Right lobe of liver (tissue), 6 donors: ENCODE measurements around the gene KCTD10. TPM values are rescaled to one million over a fixed set of nuclear protein-coding genes. Genes with fewer than 3 reads are reported as not detected.
A peak's percentile ranks its signal among the peaks of the same experiment; 100 is the strongest.

ENCODE experiments used
- ATAC-seq, 4 donors: fragments of 200-7000 bp; cut with Tn5 transposase; one replicate each; pipeline ENCODE4 v1.9.1; 2020; ENCODE audit warnings: mild to moderate bottlenecking in 4 of 4, moderate library complexity in 4 of 4
- DNase-seq, 3 donors: peaks; one replicate each; pipeline ENCODE4 v3.0.0-alpha.2; 2020
- H3K27ac ChIP-seq, 3 donors: fragments of 200-600 bp; one replicate each; pipeline ENCODE4 v1.8.0; 2022
- H3K27me3 ChIP-seq, 2 donors: fragments of 200-600 bp; one replicate each; pipeline ENCODE4 v1.8.0; 2022
- H3K36me3 ChIP-seq, 4 donors: fragments of 200-600 bp; sonication (generic) in 1 of 4; one replicate each; pipeline versions ENCODE4 v1.5.1 to v1.8.0; 2017 to 2022; ENCODE audit warnings: control low read depth in 1 of 4
- H3K4me1 ChIP-seq, 4 donors: fragments of 200-600 bp; sonication (generic) in 1 of 4; one replicate each; pipeline versions ENCODE4 v1.5.1 to v1.8.0; 2017 to 2022; ENCODE audit warnings: control low read depth in 1 of 4
- H3K4me3 ChIP-seq, 3 donors: fragments of 200-600 bp; one replicate each; pipeline ENCODE4 v1.8.0; 2022
- H3K9me3 ChIP-seq, 4 donors: fragments of 200-600 bp; sonication (generic) in 1 of 4; one replicate each; pipeline versions ENCODE4 v1.5.1 to v1.8.0; 2017 to 2022; ENCODE audit warnings: control low read depth in 1 of 4
- POLR2A ChIP-seq: fragments of 450-650 bp; IDR thresholded peaks from one replicate; pipeline ENCODE4 v1.6.1; 2017; ENCODE audit warnings: antibody characterized with exemption, mild to moderate bottlenecking
- WGBS: methylation state at CpG from one replicate; pipeline ENCODE4 v1.1.6; 2018; ENCODE audit warnings: low coverage, low lambda C conversion rate; ENCODE audit not compliant: insufficient coverage; ENCODE audit errors: missing lambda C conversion rate; 5-methylcytosine and 5-hydroxymethylcytosine counted together
- intact Hi-C, 2 donors: fragments of 100-400 bp; cut with DNase I; formaldehyde crosslinking; loops; one replicate each; pipeline versions ENCODE4 v1.11.2 to v1.14.1; 2022
- total RNA-seq, 6 experiments: library from RNA; depleted of rRNA in 2 of 6; stranded (reverse); fragments of >200 nt in 2 of 6; fragmentation: NEBNext Ultra II Directional in 3 of 6; extraction: Animal tissue kit (Norgen Biotek cat#: 25700) in 3 of 6; gene quantifications; one replicate each; pipeline versions ENCODE4 v1.1.0 to v1.2.4, GENCODE V29; 2016 to 2023
- TF ChIP-seq, protein P1 (sequence below), 4 donors: fragments of 200-600 bp in 3 of 4; fragments of 450-650 bp in 1 of 4; IDR thresholded peaks; one replicate each; pipeline versions ENCODE4 v1.5.1 to v1.8.0; 2016 to 2022; ENCODE audit warnings: antibody characterized with exemption in 4 of 4, mild to moderate bottlenecking in 2 of 4
- donor health status: DM: no; HTN: yes; CAD: no.
- donor health status: DM: no; HTN: no; CAD: no.
- donor health status: DM: no; HTN: no; CAD: no.
- donor health status: DM: no; HTN: yes; CAD: no.
- donor health status: DM: no; HTN: yes; CAD: no.

Gene KCTD10
- total RNA-seq, 6 experiments from 2014 or later, result 5.8 to 20.2 (median 11.6) TPM

DNA sequence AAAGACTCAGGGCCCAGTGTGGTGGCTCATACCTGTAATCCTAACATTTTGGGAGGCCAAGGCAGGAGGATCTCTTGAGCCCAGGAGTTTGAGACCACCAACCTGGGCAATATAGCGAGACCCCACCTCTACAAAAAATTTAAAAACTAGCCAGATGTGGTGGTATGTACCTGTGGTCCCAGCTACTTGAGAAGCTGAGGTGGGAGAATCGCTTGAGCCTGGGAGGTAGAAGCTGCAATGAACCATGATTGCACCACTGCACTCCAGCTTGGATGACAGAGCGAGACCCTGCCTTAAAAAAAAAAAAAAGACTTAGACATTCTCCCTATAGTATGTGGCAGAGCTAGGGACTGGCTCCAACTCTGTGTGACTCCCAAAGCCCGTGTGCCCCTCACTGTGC, 3.3 kb upstream of the KCTD10 start:
- Histone ChIP-seq H3K27ac (no peak overlapping the region), H3K4me1 (peaks cover 0 to 24% (median 5%) of the 10 kb centered on the region in 4 donors), H3K36me3 (peaks cover 0 to 21% (median 10%) of the 10 kb centered on the region in 4 donors), H3K9me3 (no peaks in the 10 kb centered on the region), H3K27me3 (no peaks in the 10 kb centered on the region), H3K4me3 (no peak overlapping the region)
- 75% methylated on average over 1 of the region's 4 CpGs for WGBS
- intact Hi-C loops, result no loop called here
- ATAC-seq, result no peak
- no peak for DNase-seq
- TF ChIP-seq POLR2A, result no peak
- TF ChIP-seq, protein P1, sequence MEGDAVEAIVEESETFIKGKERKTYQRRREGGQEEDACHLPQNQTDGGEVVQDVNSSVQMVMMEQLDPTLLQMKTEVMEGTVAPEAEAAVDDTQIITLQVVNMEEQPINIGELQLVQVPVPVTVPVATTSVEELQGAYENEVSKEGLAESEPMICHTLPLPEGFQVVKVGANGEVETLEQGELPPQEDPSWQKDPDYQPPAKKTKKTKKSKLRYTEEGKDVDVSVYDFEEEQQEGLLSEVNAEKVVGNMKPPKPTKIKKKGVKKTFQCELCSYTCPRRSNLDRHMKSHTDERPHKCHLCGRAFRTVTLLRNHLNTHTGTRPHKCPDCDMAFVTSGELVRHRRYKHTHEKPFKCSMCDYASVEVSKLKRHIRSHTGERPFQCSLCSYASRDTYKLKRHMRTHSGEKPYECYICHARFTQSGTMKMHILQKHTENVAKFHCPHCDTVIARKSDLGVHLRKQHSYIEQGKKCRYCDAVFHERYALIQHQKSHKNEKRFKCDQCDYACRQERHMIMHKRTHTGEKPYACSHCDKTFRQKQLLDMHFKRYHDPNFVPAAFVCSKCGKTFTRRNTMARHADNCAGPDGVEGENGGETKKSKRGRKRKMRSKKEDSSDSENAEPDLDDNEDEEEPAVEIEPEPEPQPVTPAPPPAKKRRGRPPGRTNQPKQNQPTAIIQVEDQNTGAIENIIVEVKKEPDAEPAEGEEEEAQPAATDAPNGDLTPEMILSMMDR (IDR thresholded peaks at IDR 0.05), result no peak

DNA sequence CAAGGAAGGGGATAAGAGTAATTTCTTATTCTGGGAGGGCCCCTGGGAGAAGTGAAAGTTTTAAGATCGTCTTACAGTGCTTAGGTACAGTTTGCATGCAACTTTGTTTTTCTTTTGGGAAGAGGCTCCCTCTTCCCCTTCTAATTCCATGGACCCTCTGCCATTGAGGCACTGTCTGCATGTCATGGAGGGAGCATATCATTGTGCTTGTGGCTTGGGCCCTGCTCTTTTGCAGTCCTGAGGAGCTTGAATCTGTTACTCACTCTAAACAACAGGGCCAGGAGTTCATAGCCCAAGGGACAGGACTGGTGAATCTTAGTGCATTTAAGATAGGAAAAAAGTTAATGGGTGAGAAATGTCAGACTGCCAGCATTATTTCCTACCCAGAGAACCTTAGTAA, 2.7 kb upstream of the KCTD10 start:
- TF ChIP-seq POLR2A, result no peak
- TF ChIP-seq, protein P1 (IDR thresholded peaks at IDR 0.05), result no peak
- Histone ChIP-seq H3K27me3 (no peaks in the 10 kb centered on the region), H3K27ac (no peak overlapping the region), H3K4me1 (peaks cover 0 to 24% (median 5%) of the 10 kb centered on the region in 4 donors), H3K36me3 (peaks cover 0 to 15% (median 7%) of the 10 kb centered on the region in 4 donors), H3K9me3 (no peaks in the 10 kb centered on the region), H3K4me3 (no peak overlapping the region)
- intact Hi-C loops, result no loop called here
- no peak for DNase-seq
- ATAC-seq, result no peak
- 90% methylated on average over 1 of the region's 1 CpG for WGBS

DNA sequence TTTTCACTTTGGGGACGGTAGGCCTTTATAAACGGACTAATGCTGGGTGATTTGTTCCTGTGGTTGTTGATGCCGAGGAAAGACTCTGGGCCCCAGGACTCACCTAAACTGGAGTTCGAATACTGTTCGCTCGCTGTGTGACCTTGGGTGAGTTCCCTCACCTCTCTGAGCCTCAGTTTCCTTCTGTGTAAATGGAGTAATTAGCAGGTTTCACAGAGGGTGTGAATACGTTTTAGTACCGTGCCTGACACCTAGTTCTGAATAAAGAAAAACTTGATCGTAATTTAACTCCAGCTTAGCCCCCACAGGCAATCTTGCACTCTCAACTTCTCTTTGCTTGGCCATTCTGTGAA, 839 bp upstream of the KCTD10 start:
- Histone ChIP-seq H3K9me3 (no peaks in the 10 kb centered on the region), H3K27me3 (no peaks in the 10 kb centered on the region), H3K4me1 (peaks cover 0 to 24% (median 5%) of the 10 kb centered on the region in 4 donors), H3K27ac (peak overlapping the region; percentile 98 to 99 (median 98)), H3K4me3 (peak overlapping the region; percentile 94 to 99 (median 98)), H3K36me3 (peaks cover 0 to 3% (median 0%) of the 10 kb centered on the region in 4 donors)
- TF ChIP-seq, protein P1 (IDR thresholded peaks at IDR 0.05), result no peak
- TF ChIP-seq POLR2A, result no peak
- WGBS, result 6% methylated on average over 7 of the region's 9 CpGs
- intact Hi-C loops, result no loop called here
- ATAC-seq, result no peak
- no peak for DNase-seq

- Histone ChIP-seq H3K27ac (peak overlapping the region; percentile 98 to 99 (median 98)), H3K36me3 (peaks cover 0 to 3% (median 0%) of the 10 kb centered on the region in 4 donors), H3K27me3 (no peaks in the 10 kb centered on the region), H3K4me1 (peaks cover 0 to 24% (median 5%) of the 10 kb centered on the region in 4 donors), H3K4me3 (peak overlapping the region; percentile 94 to 99 (median 98)), H3K9me3 (no peaks in the 10 kb centered on the region)
- 0% methylated on average over 11 of the region's 11 CpGs for WGBS
- TF ChIP-seq POLR2A, result no peak
- TF ChIP-seq, protein P1 (IDR thresholded peaks at IDR 0.05), result no peak
- intact Hi-C loops, result no loop called here
- ATAC-seq, result peak in 3 of 4 donors; percentile 2 to 15 (median 11)
- DNase-seq, result no peak
These were observed 304 bp downstream of the KCTD10 start for GRCh38 chr12:109476807-109477184.
